ENCODE data around the gene ATG3.
"Not testable (repeated sequence)": the region's sequence is repeated elsewhere in the genome, so short reads cannot be mapped to it uniquely, and the experiment has no call there.

Gene ATG3

GRCh38 chr3:112497897-112498548, 63.7 kb downstream of the ATG3 start:
- DNase-seq: no peak

- no peak for DNase-seq
These were observed 65.2 kb downstream of the ATG3 start for GRCh38 chr3:112496366-112497067.

GRCh38 chr3:112494448-112494767, 67.4 kb downstream of the ATG3 start:
- not testable (repeated sequence) for DNase-seq

- DNase-seq: no peak
These were observed 69.6 kb downstream of the ATG3 start for GRCh38 chr3:112492124-112492523.

- DNase-seq: no peak
These were observed 70.4 kb downstream of the ATG3 start for GRCh38 chr3:112491373-112491772.

- DNase-seq: no peak
These were observed 71.9 kb downstream of the ATG3 start for GRCh38 chr3:112489674-112490479.

- DNase-seq: no peak
These were observed 74.8 kb downstream of the ATG3 start for GRCh38 chr3:112486811-112487505.

GRCh38 chr3:112484352-112484751, 77.4 kb downstream of the ATG3 start:
- DNase-seq: no peak

GRCh38 chr3:112482675-112483074, 79.1 kb downstream of the ATG3 start:
- no peak for DNase-seq

Measured in NCI-H2171 (cell line).